HL-60/S4 (cell line): ENCODE measurements around the gene STEAP3.
"Not testable (repeated sequence)": the region's sequence is repeated elsewhere in the genome, so short reads cannot be mapped to it uniquely, and the experiment has no call there.

ENCODE experiments used
- in situ Hi-C: fragments of 300-500 bp; cut with MboI; formaldehyde crosslinking; loops from 2 replicates; pipeline ENCODE4 v1.14.3; 2022; ENCODE audit warnings: low sequenced_read_pairs

STEAP3 gene

DNA sequence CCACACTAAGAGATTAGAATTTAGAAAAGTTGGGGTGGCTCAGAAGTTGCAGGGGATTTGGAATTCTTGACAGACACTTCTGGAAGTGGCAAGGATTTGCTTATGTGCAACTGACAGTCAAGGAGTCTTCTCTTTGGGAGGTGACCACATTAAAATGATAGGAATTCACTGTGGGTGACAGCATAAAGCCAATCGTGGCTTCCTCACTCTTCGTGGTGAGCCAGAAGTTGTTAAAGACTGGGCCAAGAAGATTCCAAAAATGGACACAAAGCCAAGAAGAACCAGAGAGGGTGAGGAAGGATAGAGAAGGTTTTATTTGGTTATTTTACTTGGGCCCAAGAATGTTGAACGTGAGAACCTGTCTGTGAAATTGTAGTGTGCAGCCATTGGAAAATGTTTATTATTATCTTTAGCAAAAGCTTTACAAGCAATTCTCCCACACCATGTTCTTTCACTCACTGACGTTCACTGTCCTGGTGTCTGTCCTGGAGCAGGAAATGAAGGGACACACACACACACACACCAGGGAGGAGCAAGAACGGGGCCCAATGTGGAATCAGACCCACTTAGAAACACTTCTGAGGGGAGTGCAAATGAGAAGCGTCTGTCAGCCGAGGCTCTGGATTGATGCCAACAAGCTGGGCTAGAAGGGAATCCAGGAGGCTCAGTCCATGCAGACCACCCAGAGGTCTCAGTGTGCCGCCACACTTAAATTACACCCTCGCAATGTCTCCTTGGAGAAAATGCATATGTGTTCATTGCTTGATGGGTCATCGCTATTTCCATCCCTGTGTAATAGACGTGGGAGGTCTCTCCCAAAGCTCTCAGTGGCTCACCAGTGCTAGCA lies 37.2 kb downstream of the STEAP3 start:
- in situ Hi-C loops, result no loop called here

GRCh38 chr2:119261493-119262225 lies 38.0 kb downstream of the STEAP3 start:
- in situ Hi-C loops, result no loop called here

- in situ Hi-C loops, result no loop called here
Observed at GRCh38 chr2:119263025-119263424, 39.4 kb downstream of the STEAP3 start.

GRCh38 chr2:119263656-119264055 lies 40.0 kb downstream of the STEAP3 start:
- in situ Hi-C loops, result no loop called here

- in situ Hi-C loops, result no loop called here
Observed at GRCh38 chr2:119264781-119265692, 41.4 kb downstream of the STEAP3 start.

GRCh38 chr2:119265693-119266066 lies 42.0 kb downstream of the STEAP3 start:
- in situ Hi-C loops, result no loop called here

DNA sequence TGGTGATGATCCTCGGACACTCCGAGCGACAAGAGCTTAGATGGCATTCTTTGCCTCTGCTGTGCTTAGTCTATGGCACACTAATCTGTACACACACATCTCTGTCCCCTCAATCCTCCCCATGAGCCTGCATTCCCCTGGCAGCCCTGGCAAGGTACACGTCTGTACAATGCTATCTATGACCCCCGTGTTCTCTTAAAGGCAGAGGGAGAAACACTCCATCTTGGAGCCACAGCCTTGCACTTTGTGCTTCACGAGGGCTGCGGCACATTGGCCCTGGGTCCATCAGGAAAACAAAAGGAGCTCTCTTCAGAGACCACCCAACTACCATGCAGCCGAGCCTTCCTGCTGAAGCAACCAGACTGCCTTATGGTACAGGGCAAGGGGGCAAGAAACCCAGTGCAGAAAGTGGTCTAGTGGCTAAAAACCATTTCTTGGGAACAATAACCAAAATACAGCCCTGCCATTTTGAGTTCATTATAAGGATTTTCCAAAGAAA lies 42.5 kb downstream of the STEAP3 start:
- in situ Hi-C loops, result no loop called here

DNA sequence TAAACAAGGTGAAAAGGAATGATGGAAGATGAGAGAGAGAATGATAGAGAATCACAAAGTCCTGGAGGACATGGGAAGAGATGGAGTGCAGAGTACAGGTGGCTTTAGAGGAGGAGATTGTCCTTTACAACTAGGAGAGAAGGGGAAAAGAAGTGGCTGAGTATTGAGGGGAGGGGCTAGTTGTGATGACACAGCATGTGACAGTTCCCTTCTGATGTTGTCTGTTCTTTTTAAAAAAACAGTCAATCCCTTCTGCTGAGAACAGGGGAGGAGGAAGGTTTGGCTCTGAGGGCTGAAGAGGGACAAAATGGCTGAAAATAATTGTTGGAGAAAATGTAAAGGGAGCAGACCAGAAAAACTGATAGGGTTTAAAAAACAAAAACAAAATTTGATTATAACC lies 44.0 kb downstream of the STEAP3 start:
- in situ Hi-C loops, result no loop called here

- in situ Hi-C loops, result no loop called here
Observed at GRCh38 chr2:119276864-119277263, 53.2 kb downstream of the STEAP3 start.

- in situ Hi-C loops, result not testable (repeated sequence)
Observed at GRCh38 chr2:119278385-119278784, 54.8 kb downstream of the STEAP3 start.

DNA sequence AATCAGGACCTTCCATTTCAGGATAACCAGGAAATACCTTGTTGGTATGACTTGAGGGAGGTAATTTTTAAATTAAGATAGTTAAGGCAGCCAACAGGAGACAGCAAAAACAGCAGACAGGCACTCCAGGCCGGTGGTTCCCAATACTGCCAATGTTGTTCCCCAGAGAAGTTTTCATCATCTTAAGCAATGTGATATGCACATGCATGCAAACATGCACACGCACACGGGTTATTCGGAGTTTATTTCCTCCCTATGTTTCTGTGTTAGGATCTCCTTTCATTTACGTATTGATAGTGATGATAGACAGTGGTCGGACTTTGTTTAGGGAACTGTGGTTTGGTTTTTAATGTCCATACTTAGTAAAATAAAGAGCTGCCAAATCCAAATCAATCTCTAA lies 55.3 kb downstream of the STEAP3 start:
- in situ Hi-C loops, result no loop called here

- in situ Hi-C loops, result no loop called here
Observed at GRCh38 chr2:119279666-119280065, 56.0 kb downstream of the STEAP3 start.

DNA sequence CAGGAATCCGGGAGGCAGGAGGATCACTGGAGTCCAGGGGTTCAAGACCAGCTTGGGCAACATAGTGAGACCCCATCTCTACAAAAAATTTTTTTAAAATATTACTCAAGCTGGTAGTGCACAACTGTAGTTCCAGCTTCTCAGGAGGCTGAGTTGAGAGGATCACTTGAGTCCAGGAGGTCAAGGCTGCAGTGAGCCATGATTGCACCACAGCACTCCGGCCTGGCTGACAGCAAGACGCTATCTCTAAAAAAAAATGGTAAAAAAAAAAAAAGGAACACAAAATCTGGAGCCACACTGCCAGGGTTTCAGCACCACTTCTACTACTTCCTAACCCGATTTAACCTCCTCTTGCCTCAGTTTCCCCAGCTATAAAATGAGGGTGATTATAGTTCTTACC lies 57.0 kb downstream of the STEAP3 start:
- in situ Hi-C loops, result no loop called here

DNA sequence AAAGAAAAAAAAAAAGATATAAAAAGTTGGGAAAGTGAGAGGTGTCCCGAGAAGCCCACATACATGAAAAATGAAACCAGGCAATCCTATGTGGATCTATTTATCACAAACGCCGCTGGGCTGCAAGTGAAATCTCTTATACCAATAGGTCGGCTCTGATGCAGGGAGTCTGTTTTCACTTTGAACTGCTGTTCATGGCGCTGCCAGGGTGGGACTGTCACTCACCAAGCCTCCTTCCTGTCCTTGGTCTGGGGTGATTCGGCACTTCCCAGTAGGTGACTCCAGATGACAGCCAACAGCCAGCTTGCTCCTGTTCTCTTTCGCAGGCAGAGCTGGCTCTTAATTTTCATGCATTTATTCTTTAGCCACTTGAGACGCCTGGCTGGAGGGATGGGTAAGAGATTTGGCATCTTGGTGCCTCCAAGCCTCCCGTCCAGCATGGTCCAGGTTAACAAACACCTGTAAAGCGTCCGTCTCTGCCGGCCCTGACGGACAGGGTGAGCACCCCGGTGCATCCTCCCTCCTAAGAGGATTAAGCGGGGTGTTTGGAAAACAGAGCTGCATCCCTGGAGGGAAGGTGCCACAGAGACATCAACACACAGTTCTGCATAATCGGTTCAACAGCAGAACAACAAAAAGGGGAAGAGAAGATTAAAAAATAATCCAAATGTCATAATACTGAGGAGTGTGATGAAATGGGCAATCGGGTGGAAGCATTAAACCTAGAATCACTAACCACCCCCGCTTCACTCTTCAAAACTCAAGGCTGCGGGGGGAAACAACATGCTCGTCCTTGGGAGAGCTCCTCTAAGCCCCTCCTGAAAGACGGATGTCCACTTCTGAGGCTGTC lies 58.7 kb downstream of the STEAP3 start:
- in situ Hi-C loops, result no loop called here

DNA sequence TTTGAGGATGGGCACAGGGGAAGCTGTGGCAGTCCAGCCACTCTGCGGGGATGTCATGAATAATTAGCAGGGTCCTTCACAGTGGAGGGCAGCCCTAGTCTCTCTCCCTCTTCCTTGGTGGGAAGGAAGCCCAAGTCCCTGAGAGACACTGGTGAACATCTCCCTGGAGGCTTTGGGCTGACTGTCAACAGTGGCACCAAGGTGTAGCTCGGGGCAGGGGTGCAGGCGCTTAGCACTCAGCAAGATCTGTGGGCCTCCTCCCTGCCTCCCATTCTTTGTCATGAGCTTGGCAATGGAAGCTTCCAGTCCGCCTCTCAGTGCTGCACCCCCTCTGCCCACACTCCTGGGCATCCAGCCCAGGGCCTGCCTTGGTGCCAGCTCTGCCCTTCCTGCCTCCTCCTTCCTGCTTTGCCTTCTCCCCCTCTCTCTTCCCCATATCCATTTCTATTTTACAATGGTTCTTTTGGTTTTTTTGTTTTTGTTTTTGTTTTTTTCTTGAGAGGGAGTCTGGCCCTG lies 59.4 kb downstream of the STEAP3 start:
- in situ Hi-C loops, result no loop called here

DNA sequence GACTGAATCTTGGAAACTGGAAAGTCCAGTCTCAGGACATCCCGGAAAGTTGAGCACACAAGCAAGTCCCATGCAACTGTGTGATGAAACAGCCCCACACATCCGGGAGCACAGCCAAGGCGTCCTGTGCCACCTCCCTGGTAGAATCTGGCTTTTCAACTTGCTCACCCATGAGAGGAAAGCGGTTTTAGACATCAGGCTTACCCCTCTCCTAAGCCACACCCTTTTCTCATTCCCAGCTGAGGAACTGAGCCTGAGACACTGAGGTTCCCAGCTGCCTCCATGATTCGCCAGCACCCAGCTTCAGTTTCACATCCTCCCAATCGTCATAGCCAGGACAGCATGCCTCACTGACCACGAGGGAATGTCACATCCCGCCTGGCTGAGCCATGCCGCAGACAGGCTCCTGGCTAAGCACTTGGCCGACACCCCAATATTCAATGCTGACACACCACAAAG lies 60.3 kb downstream of the STEAP3 start:
- in situ Hi-C loops, result no loop called here

- in situ Hi-C loops, result no loop called here
Observed at GRCh38 chr2:119286661-119287060, 63.0 kb downstream of the STEAP3 start.

DNA sequence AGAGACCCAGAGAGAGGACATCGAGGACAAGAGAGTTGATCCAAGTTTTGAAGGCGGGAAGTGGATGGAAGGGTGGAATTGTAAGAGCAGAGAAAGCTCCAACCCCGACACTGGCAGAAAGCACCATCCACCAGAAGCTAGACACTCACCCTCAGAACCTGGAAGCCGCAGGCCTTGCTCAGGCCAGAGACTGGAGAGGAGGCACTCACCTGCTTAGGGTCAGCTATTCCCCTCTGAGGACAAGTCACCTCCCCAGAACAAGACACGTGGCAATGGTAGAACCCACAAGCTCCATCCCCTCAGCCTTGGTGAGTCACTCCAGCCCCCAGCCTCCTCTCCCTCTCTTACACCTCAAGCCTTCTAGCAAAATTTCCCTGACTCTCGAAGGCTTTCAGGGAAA lies 64.9 kb downstream of the STEAP3 start:
- in situ Hi-C loops, result no loop called here

DNA sequence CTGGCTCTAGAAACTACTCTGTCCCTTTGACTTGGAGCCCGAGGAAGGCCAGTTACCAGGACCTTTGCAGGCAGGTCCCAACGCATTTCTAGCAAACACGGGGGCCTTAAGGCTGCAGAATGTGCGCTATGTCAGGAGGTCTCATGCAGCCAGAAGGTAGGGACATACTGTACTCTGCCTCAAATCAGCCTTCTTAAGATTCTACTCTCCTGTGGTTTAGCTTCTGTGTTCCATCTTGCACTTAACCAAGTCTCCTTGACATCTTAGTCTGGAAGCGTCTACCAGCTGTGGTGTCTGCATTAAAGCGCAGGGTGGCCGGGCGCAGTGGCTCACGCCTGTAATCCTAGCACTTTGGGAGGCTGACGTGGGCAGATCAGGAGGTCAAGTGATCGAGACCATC lies 65.5 kb downstream of the STEAP3 start:
- in situ Hi-C loops, result no loop called here

DNA sequence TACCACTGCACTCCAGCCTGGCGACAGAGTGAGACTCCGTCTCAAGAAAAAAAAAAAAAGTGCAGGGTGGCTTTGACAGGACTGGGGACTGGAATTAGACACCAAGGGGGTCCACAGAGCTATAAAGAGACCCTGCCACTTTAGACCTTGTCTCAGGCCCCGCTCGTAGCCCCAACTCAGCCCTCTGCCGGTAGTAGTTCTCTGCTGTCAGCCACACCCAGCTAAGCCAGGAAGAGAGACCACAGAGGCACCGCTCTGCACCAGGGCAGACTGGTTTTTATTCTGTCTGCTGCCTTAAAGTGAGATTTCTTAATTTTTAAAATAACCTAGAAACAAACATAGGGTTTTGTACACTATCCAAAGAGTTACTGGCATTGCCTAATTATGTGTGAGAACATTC lies 66.0 kb downstream of the STEAP3 start:
- in situ Hi-C loops, result no loop called here
